Measurements from ENCODE around the gene MYO9B. TPM values are rescaled to one million over a fixed set of nuclear protein-coding genes. Genes with fewer than 3 reads are reported as not detected.

MYO9B gene, protein sequence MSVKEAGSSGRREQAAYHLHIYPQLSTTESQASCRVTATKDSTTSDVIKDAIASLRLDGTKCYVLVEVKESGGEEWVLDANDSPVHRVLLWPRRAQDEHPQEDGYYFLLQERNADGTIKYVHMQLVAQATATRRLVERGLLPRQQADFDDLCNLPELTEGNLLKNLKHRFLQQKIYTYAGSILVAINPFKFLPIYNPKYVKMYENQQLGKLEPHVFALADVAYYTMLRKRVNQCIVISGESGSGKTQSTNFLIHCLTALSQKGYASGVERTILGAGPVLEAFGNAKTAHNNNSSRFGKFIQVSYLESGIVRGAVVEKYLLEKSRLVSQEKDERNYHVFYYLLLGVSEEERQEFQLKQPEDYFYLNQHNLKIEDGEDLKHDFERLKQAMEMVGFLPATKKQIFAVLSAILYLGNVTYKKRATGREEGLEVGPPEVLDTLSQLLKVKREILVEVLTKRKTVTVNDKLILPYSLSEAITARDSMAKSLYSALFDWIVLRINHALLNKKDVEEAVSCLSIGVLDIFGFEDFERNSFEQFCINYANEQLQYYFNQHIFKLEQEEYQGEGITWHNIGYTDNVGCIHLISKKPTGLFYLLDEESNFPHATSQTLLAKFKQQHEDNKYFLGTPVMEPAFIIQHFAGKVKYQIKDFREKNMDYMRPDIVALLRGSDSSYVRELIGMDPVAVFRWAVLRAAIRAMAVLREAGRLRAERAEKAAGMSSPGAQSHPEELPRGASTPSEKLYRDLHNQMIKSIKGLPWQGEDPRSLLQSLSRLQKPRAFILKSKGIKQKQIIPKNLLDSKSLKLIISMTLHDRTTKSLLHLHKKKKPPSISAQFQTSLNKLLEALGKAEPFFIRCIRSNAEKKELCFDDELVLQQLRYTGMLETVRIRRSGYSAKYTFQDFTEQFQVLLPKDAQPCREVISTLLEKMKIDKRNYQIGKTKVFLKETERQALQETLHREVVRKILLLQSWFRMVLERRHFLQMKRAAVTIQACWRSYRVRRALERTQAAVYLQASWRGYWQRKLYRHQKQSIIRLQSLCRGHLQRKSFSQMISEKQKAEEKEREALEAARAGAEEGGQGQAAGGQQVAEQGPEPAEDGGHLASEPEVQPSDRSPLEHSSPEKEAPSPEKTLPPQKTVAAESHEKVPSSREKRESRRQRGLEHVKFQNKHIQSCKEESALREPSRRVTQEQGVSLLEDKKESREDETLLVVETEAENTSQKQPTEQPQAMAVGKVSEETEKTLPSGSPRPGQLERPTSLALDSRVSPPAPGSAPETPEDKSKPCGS (N-terminal part only)
- 38.1 TPM for total RNA-seq
- long read RNA-seq, partial matches to known transcripts, result 9 of 20 reads
- long read RNA-seq, other reads (novel, unspliced or antisense), result 11 of 20 reads

DNA sequence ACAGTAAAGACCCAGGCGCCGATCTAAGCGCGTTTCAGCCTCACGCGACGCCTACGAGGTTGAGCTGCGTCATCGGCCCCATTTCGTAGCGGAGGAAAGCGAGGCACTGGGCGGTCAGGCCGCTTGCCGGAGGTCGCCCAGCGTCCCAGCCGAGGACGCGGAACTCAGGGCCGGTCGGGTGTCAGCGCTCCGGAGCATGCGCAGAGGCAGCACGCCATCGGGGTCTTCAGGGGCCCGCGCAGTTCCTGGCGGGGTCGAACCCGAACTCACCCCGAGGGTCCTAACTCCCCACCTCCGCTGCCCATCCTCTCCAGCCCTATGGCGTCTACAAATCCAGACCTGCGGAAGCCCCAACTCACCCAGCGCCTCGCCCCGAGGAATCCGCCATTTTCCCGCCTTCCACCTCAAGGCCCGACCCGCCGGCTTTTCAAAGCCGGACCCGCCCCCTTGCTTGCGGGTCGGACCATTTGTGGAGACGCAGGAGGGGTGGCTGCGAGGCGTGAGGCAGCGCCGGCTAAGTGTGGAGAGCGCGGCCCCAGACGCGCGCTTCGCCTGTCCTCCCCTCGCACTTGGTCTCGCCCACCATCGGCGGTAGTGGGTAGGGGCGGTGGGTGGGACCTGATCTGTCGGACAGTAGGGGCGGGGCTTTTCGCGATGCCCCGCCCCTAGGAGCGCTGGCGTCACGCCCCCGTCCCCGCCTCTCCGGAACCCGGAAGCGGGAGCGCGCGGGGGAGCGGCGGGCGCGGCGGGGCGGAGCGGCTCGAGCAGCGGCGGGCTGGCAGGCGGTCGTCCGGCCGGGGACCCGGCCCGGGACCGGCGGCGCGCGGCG is at the start of gene MYO9B, which contains the start of gene HAUS8:
Gene MYO9B, plus strand, starts transcription at position 743 of the 829 bp plus-strand sequence. CDS start 25,941 bp downstream, outside the sequence.
Gene HAUS8, minus strand, starts transcription at position 418 of the 829 bp plus-strand sequence. Its CDS starts 30 bp downstream, at position 388.
- peak; percentile 93 for ATAC-seq
- intact Hi-C loops (cut with micrococcal nuclease), result no loop called here
- DNase-seq, result peak; percentile 99

- intact Hi-C loops (cut with micrococcal nuclease), result no loop called here
- DNase-seq, result no peak
- ATAC-seq, result no peak
These were observed 49.5 kb upstream of the MYO9B start for GRCh38 chr19:17025991-17026658.

- DNase-seq (no peak), ATAC-seq (peak; percentile 72)
- intact Hi-C loops (cut with micrococcal nuclease), result no loop called here
These were observed 48.7 kb upstream of the MYO9B start, which contains the start of gene CPAMD8 for GRCh38 chr19:17026706-17027534. TSS of gene CPAMD8 (minus strand) at chr19:17026810. CDS start at chr19:17026642, 168 bp downstream.

GRCh38 chr19:17027535-17027975 is 48.0 kb upstream of the MYO9B start:
- intact Hi-C loops (cut with micrococcal nuclease), result no loop called here
- DNase-seq (no peak), ATAC-seq (no peak)

GRCh38 chr19:17031741-17032140 is 43.8 kb upstream of the MYO9B start:
- ATAC-seq, result no peak

DNA sequence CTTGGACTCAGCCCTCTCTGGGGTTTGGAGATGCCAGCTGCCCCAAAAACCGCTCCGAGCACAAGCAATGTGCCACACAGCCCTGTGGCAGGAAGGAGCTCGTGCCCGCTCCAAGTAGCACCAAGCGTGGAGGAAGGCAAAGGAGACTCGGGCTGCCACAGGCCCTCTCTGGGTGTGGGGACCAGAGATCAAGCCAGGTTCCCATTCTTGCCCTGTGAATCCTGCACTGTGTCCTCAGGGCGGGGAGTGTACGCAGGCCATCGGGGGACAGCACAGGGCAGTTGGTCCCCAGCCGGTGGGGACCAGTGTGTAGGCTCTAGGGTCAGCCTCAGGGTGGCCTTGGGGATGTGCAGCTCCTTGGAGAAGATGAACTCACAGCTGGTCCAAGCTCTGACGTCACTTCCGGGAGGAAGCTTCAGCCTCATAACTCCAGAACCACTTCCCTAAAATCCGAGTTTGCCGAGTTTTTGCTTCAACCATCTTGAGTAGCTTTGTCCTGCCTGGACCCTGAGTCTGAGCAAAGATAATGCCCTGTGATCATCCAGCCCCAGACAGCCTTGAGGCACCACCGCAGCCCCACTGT is 39.6 kb upstream of the MYO9B start:
- no peak for DNase-seq
- ATAC-seq, result no peak
- intact Hi-C loops (cut with micrococcal nuclease), result no loop called here

More at GRCh38 chr19:17031741-17032140, 43.8 kb upstream of the MYO9B start:
- DNase-seq, result no peak
- intact Hi-C loops (cut with micrococcal nuclease), result no loop called here

DNA sequence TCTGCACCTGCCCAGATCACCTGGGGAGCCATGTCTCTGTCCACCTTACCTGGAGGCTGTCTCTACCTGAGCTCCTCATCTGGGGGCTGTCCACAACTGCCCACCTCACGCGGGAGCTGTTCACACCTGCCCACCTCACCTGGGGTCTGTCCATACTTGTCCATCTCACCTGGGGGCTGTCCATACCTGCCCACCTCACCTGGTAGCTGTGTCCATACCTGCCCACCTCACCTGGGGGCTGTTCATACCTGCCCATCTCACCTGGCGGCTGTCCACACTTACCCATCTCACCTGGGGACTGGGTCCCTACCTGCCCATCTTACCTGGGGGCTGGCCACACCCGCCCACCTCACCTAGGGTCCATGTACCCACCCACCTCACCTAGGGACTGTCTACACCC is 38.9 kb upstream of the MYO9B start:
- intact Hi-C loops (cut with micrococcal nuclease), result no loop called here
- ATAC-seq, result no peak
- DNase-seq, result no peak

DNA sequence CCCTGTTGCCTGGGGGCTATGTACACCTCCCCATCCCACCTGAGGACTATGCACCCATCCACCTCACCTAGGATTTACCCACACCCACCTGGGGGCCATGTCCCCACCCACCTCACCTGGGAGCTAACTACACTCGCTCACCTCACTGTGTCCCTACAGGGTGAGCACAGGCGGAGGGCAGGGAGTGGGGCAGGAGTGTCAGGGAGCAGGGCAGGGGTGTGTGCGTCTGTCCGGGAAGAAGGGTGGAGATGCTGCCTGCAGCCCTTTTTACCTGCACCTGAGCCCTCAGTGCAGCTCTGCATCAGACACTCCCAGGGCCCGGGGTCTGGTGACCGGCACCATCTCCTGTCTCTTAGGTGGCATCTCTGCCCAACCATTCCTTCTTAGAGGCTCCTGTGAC is 38.4 kb upstream of the MYO9B start:
- intact Hi-C loops (cut with micrococcal nuclease), result no loop called here
- DNase-seq (no peak), ATAC-seq (no peak)

GRCh38 chr19:17037966-17038500 is 37.5 kb upstream of the MYO9B start:
- DNase-seq (no peak), ATAC-seq (no peak)
- intact Hi-C loops (cut with micrococcal nuclease), result no loop called here

DNA sequence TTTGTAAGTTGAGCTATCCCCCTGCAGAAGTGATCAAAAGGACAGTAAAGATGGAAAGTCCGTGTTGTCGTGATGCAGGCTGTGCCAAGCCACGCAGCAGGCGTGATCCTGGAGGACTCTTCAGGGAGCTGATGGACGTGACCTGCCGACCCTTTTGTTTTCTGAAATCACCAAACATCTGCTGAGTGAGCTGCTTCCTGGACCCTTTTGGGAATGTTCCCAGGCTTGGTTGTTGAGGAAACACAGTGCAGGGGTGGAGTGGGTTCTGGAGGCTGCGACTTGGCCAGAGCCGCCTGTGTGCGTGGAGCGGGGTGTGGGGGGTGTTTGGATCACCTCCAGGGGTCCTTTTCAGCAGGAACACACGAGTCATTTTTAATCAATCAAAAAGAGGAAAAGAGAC is 33.6 kb upstream of the MYO9B start:
- DNase-seq, result peak; percentile 42
- intact Hi-C loops (cut with micrococcal nuclease), result no loop called here
- ATAC-seq, result peak; percentile 88

DNA sequence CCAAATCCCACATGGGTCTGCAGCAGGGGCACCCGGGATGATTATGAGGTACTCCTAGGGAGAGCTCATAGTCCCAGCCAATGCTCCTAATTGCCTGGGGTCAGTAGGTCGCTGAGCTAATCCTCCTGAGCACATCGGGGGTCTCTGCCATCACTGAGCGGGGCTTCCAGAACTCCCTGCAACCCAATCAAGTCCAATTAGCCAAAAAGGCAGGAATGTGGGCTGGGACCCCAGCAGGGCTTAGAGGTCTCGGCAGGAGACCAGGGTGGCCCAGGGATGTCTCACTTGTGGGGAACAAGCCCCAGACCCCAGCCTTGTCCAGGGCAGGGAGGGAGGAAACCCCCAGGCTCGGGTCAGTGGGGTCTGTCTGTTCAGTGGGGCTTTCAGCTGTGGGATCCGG is 31.8 kb upstream of the MYO9B start:
- DNase-seq (no peak), ATAC-seq (no peak)
- intact Hi-C loops (cut with micrococcal nuclease), result no loop called here

DNA sequence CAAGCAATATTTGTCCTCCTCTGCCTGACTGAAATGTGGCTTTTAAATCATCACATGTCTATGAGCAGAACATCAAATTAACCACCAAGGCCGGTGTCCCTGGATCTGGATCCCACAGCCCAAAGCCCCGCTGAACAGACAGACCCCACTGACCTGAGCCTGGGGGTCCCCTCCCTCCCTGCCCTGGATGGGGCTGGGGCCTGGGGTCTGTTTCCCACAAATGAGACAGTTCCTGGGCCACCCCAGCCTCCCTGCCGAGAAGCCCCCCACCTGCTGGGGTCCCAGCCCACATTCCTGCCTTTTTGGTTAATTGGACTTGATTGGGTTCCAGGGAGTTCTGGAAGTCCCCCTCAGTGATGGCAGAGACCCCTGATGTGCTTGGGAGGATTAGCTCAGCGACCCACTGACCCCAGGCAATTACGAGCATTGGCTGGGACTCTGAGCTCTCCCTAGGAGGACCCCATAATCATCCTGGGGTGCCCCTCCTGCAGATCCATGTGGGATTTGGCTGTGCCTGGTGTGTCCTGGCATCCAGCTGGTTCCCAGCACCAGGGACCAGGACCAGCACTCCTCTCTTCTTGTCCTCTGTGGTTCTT is 29.6 kb upstream of the MYO9B start:
- ATAC-seq, result no peak
- no peak for DNase-seq
- intact Hi-C loops (cut with micrococcal nuclease), result no loop called here

GRCh38 chr19:17048885-17049453 is 26.6 kb upstream of the MYO9B start:
- intact Hi-C loops (cut with micrococcal nuclease), result no loop called here
- no peak for ATAC-seq
- no peak for DNase-seq

DNA sequence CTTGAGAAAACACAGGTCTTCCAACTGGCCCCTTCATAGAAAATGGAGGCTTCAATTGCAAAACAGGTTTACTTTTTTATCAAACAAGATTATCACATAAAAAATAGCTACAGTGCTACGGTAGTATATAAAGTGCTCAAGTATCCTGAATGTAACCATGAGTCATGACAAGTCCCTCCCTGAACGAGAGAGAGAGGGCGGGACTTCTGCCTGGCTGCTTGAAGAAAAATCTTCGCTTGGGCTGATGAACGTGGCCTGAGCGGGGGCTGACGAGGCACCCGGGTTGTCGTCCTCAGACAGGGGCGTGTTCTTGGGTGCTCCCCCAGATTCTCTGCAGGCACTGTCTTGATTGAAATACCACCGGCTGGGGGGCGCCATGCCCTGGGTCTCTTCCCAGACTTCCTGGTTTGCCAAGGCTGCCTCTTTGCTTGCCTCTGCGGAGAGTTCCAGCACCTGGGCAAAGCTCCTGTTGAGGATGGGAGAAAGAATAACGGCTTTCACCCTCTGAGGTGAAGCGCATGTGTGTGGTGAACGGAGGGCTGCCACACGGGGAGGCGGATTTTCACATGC is 25.8 kb upstream of the MYO9B start:
- DNase-seq, result no peak
- no peak for ATAC-seq
- intact Hi-C loops (cut with micrococcal nuclease), result loop anchor here (5.0 kb wide), 1 partner anchor 277 kb away; no protein-coding TSS in a partner anchor

GRCh38 chr19:17052439-17052838 is 23.1 kb upstream of the MYO9B start:
- ATAC-seq (peak; percentile 51), DNase-seq (no peak)
- intact Hi-C loops (cut with micrococcal nuclease), result loop anchor here (5.0 kb wide), 1 partner anchor 280 kb away; no protein-coding TSS in a partner anchor
